ENCODE data around the gene DNAJC13. TPM values are rescaled to one million over a fixed set of nuclear protein-coding genes. Genes with fewer than 3 reads are reported as not detected.
"Not testable (repeated sequence)": the region's sequence is repeated elsewhere in the genome, so short reads cannot be mapped to it uniquely, and the experiment has no call there.

The DNAJC13 gene, protein sequence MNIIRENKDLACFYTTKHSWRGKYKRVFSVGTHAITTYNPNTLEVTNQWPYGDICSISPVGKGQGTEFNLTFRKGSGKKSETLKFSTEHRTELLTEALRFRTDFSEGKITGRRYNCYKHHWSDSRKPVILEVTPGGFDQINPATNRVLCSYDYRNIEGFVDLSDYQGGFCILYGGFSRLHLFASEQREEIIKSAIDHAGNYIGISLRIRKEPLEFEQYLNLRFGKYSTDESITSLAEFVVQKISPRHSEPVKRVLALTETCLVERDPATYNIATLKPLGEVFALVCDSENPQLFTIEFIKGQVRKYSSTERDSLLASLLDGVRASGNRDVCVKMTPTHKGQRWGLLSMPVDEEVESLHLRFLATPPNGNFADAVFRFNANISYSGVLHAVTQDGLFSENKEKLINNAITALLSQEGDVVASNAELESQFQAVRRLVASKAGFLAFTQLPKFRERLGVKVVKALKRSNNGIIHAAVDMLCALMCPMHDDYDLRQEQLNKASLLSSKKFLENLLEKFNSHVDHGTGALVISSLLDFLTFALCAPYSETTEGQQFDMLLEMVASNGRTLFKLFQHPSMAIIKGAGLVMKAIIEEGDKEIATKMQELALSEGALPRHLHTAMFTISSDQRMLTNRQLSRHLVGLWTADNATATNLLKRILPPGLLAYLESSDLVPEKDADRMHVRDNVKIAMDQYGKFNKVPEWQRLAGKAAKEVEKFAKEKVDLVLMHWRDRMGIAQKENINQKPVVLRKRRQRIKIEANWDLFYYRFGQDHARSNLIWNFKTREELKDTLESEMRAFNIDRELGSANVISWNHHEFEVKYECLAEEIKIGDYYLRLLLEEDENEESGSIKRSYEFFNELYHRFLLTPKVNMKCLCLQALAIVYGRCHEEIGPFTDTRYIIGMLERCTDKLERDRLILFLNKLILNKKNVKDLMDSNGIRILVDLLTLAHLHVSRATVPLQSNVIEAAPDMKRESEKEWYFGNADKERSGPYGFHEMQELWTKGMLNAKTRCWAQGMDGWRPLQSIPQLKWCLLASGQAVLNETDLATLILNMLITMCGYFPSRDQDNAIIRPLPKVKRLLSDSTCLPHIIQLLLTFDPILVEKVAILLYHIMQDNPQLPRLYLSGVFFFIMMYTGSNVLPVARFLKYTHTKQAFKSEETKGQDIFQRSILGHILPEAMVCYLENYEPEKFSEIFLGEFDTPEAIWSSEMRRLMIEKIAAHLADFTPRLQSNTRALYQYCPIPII (N-terminal part only)
- total RNA-seq, result 10 to 100 TPM; 44.9 to 68.1 (median 65.5) TPM

- no peaks in the 10 kb centered on the region for H3K27me3 ChIP-seq
- H3K4me1 ChIP-seq, result peaks cover 19 to 49% (median 25%) of the 10 kb centered on the region in 4 donors
- WGBS, 2 donors (ENCODE audit: low coverage in 1 of 2), result 3% methylated on average over 56 of the region's 63 CpGs; no CpG with 5 or more reads in 1 of the 2 donors
- intact Hi-C loops (cut with DNase I; ENCODE audit: low total_unique reads) (no loop called here), in situ Hi-C loops (cut with MboI; ENCODE audit: low pct_ligation_motif_present in 1 of 4, low pct_unique_long_range_greater_than_20kb in 1 of 4, low sequenced_read_pairs in 3 of 4) (no loop called here)
- TF ChIP-seq POLR2A (IDR thresholded peaks at IDR 0.05), result peak; percentile 91
- peak; percentile 82 to 95 (median 92) for TF ChIP-seq POLR2AphosphoS5 (IDR thresholded peaks at IDR 0.05)
- no peak for TF ChIP-seq EP300 (IDR thresholded peaks at IDR 0.05; ENCODE audit: low read depth)
- TF ChIP-seq CTCF (IDR thresholded peaks at IDR 0.05), result no peak
- DNase-seq, result peak; percentile 94
- peak within 1 kb of the TSS; percentile 93 to 100 (median 98) for H3K27ac ChIP-seq
- no peaks in the 10 kb centered on the region for H3K36me3 ChIP-seq
- H3K4me3 ChIP-seq, result peak within 1 kb of the TSS; percentile 78 to 100 (median 90)
- H3K9me3 ChIP-seq, result no peaks in the 10 kb centered on the region
Measured at GRCh38 chr3:132416807-132417694, at the start of gene DNAJC13. TSS of gene DNAJC13 (plus strand) at chr3:132417502. CDS start at chr3:132434551, 17,049 bp downstream.

GRCh38 chr3:132368515-132368914 lies 48.8 kb upstream of the DNAJC13 start:
- H3K9me3 ChIP-seq, result no peaks in the 10 kb centered on the region
- intact Hi-C loops (cut with DNase I; ENCODE audit: low total_unique reads) (no loop called here), in situ Hi-C loops (cut with MboI; ENCODE audit: low pct_ligation_motif_present in 1 of 4, low pct_unique_long_range_greater_than_20kb in 1 of 4, low sequenced_read_pairs in 3 of 4) (loop anchor here in 2 of 4 donors (25.0 kb wide), 1 partner anchor 269 kb away; no protein-coding TSS in a partner anchor)
- H3K27me3 ChIP-seq, result no peaks in the 10 kb centered on the region
- no peak overlapping the region for H3K27ac ChIP-seq
- 82 to 92% methylated on average over 2 of the region's 2 CpGs for WGBS, 2 donors (ENCODE audit: low coverage in 1 of 2)
- no peak overlapping the region for H3K4me3 ChIP-seq
- TF ChIP-seq CTCF (IDR thresholded peaks at IDR 0.05), result no peak
- TF ChIP-seq EP300 (IDR thresholded peaks at IDR 0.05; ENCODE audit: low read depth), result no peak
- TF ChIP-seq POLR2AphosphoS5 (IDR thresholded peaks at IDR 0.05), result no peak
- TF ChIP-seq POLR2A (IDR thresholded peaks at IDR 0.05), result no peak
- no peaks in the 10 kb centered on the region for H3K4me1 ChIP-seq
- DNase-seq, result no peak
- no peaks in the 10 kb centered on the region for H3K36me3 ChIP-seq

DNA sequence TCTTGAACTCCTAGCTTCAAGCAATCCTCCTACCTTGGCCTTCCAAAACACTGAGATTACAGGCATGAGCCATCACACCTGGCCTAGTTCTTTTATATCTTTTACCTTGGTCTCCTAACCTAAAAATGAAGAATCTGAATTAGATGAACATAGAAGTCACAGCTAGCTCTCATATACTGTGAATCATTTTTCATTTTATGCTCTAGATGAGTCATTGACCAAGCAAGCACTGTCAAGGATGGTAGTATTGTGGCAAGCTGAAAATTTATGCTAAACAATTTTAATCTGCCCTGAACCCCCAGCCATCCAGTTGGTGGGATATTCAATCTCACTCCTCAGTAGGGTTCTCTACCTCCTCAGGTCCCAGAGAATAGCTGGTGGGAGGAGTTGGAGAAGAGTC lies 48.3 kb upstream of the DNAJC13 start:
- H3K27me3 ChIP-seq, result no peaks in the 10 kb centered on the region
- H3K27ac ChIP-seq, result no peak overlapping the region
- no peaks in the 10 kb centered on the region for H3K9me3 ChIP-seq
- no peak overlapping the region for H3K4me3 ChIP-seq
- no peaks in the 10 kb centered on the region for H3K36me3 ChIP-seq
- DNase-seq, result no peak
- in situ Hi-C loops (cut with MboI; ENCODE audit: low pct_ligation_motif_present in 1 of 4, low pct_unique_long_range_greater_than_20kb in 1 of 4, low sequenced_read_pairs in 3 of 4), result loop anchor here in 2 of 4 donors (25.0 kb wide), 1 partner anchor 268 kb away; no protein-coding TSS in a partner anchor
- no peaks in the 10 kb centered on the region for H3K4me1 ChIP-seq
- intact Hi-C loops (cut with DNase I; ENCODE audit: low total_unique reads), result no loop called here
- TF ChIP-seq CTCF (IDR thresholded peaks at IDR 0.05) (no peak), POLR2AphosphoS5 (IDR thresholded peaks at IDR 0.05) (no peak), POLR2A (IDR thresholded peaks at IDR 0.05) (no peak), EP300 (IDR thresholded peaks at IDR 0.05; ENCODE audit: low read depth) (no peak)

DNA sequence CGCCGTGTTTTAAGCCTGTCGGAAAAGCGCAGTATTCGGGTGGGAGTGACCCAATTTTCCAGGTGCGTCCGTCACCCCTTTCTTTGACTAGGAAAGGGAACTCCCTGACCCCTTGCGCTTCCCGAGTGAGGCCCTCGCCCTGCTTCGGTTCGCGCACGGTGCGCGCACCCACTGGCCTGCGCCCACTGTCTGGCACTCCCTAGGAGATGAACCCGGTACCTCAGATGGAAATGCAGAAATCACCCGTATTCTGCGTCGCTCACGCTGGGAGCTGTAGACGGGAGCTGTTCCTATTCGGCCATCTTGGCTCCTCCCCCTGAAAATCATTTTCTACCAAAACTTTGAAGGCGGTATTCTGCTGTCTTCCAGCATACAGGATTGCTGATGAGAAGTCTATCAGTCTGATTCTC lies 40.4 kb upstream of the DNAJC13 start:
- H3K9me3 ChIP-seq; in situ Hi-C loops (cut with MboI; ENCODE audit: low pct_ligation_motif_present in 1 of 4, low pct_unique_long_range_greater_than_20kb in 1 of 4, low sequenced_read_pairs in 3 of 4); H3K4me1 ChIP-seq; H3K27ac ChIP-seq; DNase-seq; H3K36me3 ChIP-seq; H3K27me3 ChIP-seq; intact Hi-C loops (cut with DNase I; ENCODE audit: low total_unique reads): not testable (repeated sequence)
- 80 to 94% methylated on average over 1 to 25 of the region's 25 CpGs for WGBS, 2 donors (ENCODE audit: low coverage in 1 of 2)
- peak overlapping the region in 1 of 4 donors; percentile 14 for H3K4me3 ChIP-seq

Data from transverse colon (tissue), 4 donors.